ENCODE data around the gene ABCA10. TPM values are rescaled to one million over a fixed set of nuclear protein-coding genes. Genes with fewer than 3 reads are reported as not detected.

Gene ABCA10
- total and polyA plus RNA-seq, 2 of the 13 experiments (the other 11 are each of a cell fraction or from before 2014, with no cell fraction given): 0.02 to 0.08 TPM

DNA sequence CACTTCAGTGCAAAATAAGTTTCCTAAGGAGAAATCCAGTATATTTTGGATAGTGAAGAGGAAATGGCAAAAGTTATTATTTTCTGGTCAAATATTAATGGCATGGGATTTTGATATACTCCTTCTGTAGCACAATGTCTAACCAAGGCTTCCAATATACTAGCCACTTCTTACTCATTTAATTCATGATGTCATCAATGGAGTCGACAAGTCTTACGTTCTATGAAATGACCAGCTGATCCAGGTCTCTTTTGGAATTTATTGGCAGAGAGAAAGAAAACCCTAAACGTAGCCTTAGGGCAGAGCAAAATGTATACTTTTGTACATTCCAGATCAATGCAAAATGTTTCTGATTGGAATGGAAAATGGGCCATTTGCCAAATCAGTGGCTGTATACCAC is 8.3 kb upstream of the ABCA10 start:
- peaks cover 14% of the 10 kb centered on the region for H3K4me1 ChIP-seq (ENCODE audit: insufficient read depth, low read length)
- ATAC-seq (no peak), FAIRE-seq (no peak), DNase-seq (ENCODE audit: low spot score) (no peak)
- no peaks in the 10 kb centered on the region for H3K27me3 ChIP-seq (ENCODE audit: control insufficient read depth in 1 of 2, insufficient read depth in 2 of 2, low read length in 2 of 2)
- H3K4me3 ChIP-seq (replicated peaks in 1 of 3; ENCODE audit: insufficient read depth in 1 of 3, low read depth in 2 of 3, low read length in 3 of 3): no peak overlapping the region
- H3K4me2 ChIP-seq (ENCODE audit: low read depth, low read length): no peak overlapping the region
- in situ Hi-C loops (cut with HindIII; ENCODE audit: extremely low pct_ligation_motif_present, low pct_unique_long_range_greater_than_20kb): loop anchor here (5.0 to 10.0 kb wide), 2 partner anchors 262 to 335 kb away; no protein-coding TSS in a partner anchor
- no peak overlapping the region for H3K9ac ChIP-seq (ENCODE audit: insufficient read depth, low read depth, low read length)
- POLR2A ChIA-PET: interaction anchor here (1.1 kb wide), 1 partner anchor 190 kb away, joined by 4 read pairs; no protein-coding TSS in a partner anchor
- H3K79me2 ChIP-seq (ENCODE audit: insufficient read depth, low read length): no peaks in the 10 kb centered on the region
- CTCF ChIA-PET (ENCODE audit: low intra/inter-chr PET ratio, low total read pairs): no interaction called here
- BruUV-seq (replicated peaks): no TSS peak
- TF ChIP-seq CREB1 (IDR thresholded peaks at IDR 0.05) (peak; percentile 59), CREB1 (CRISPR knock-in tag; IDR thresholded peaks at IDR 0.05) (no peak), SMAD9 (CRISPR knock-in tag; IDR thresholded peaks at IDR 0.05) (no peak), BRCA1 (CRISPR knock-in tag; IDR thresholded peaks at IDR 0.05) (no peak), TAF1 (CRISPR knock-in tag; IDR thresholded peaks at IDR 0.05) (no peak), ZNF782 (CRISPR knock-in tag; IDR thresholded peaks at IDR 0.05; ENCODE audit: borderline replicate concordance) (no peak), ZNF562 (CRISPR knock-in tag; IDR thresholded peaks at IDR 0.05; ENCODE audit: borderline replicate concordance) (no peak), ZNF331 (CRISPR knock-in tag; IDR thresholded peaks at IDR 0.05) (no peak), SMARCC2 (IDR thresholded peaks at IDR 0.05) (no peak), ATF7 (IDR thresholded peaks at IDR 0.05) (peak; percentile 90), ATF7 (CRISPR knock-in tag; IDR thresholded peaks at IDR 0.05) (no peak), KDM5B (CRISPR knock-in tag; IDR thresholded peaks at IDR 0.05; ENCODE audit: borderline replicate concordance) (no peak), ZFYVE20 (CRISPR knock-in tag; IDR thresholded peaks at IDR 0.05; ENCODE audit: borderline replicate concordance, low read depth) (no peak), HES4 (CRISPR knock-in tag; IDR thresholded peaks at IDR 0.05; ENCODE audit: borderline replicate concordance) (no peak)
- TF ChIP-seq, protein P1, sequence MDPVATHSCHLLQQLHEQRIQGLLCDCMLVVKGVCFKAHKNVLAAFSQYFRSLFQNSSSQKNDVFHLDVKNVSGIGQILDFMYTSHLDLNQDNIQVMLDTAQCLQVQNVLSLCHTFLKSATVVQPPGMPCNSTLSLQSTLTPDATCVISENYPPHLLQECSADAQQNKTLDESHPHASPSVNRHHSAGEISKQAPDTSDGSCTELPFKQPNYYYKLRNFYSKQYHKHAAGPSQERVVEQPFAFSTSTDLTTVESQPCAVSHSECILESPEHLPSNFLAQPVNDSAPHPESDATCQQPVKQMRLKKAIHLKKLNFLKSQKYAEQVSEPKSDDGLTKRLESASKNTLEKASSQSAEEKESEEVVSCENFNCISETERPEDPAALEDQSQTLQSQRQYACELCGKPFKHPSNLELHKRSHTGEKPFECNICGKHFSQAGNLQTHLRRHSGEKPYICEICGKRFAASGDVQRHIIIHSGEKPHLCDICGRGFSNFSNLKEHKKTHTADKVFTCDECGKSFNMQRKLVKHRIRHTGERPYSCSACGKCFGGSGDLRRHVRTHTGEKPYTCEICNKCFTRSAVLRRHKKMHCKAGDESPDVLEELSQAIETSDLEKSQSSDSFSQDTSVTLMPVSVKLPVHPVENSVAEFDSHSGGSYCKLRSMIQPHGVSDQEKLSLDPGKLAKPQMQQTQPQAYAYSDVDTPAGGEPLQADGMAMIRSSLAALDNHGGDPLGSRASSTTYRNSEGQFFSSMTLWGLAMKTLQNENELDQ (CRISPR knock-in tag; IDR thresholded peaks at IDR 0.05; ENCODE audit: borderline replicate concordance): no peak
- TF ChIP-seq, protein P2, sequence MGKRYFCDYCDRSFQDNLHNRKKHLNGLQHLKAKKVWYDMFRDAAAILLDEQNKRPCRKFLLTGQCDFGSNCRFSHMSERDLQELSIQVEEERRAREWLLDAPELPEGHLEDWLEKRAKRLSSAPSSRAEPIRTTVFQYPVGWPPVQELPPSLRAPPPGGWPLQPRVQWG (CRISPR knock-in tag; IDR thresholded peaks at IDR 0.05; ENCODE audit: borderline replicate concordance, low read depth): no peak
- no peaks in the 10 kb centered on the region for H3K36me3 ChIP-seq (replicated peaks in 1 of 2; ENCODE audit: control insufficient read depth in 1 of 2, insufficient read depth in 2 of 2, low read length in 2 of 2)
- H4K20me1 ChIP-seq (ENCODE audit: insufficient read depth, low read length): no peaks in the 10 kb centered on the region
- no peak overlapping the region for H3K27ac ChIP-seq (ENCODE audit: extremely low read length, insufficient read depth, low read length)
- intact Hi-C loops (cut with micrococcal nuclease; ENCODE audit: unreplicated experiment): loop anchor here (10.0 kb wide), 1 partner anchor 152 kb away; no protein-coding TSS in a partner anchor
- H2AFZ ChIP-seq (ENCODE audit: low read length): no peak overlapping the region
- H3K9me3 ChIP-seq (ENCODE audit: low read length): peaks cover 13% of the 10 kb centered on the region
- WGBS (ENCODE audit: low lambda C conversion rate): 94% methylated on average over 3 of the region's 3 CpGs
